Measurements from ENCODE around the gene TRIM32. TPM values are rescaled to one million over a fixed set of nuclear protein-coding genes. Genes with fewer than 3 reads are reported as not detected.

TRIM32 gene
- polyA plus RNA-seq, 1 of the 3 experiments (the other 2 are of a cell fraction) = 10.2 TPM

GRCh38 chr9:116704470-116704869, 17.4 kb downstream of the TRIM32 start:
- Histone ChIP-seq H3K9me2 (no peaks in the 10 kb centered on the region), H3K27me3 (ENCODE audit: insufficient read depth) (no peaks in the 10 kb centered on the region), H2AFZ (ENCODE audit: low read depth) (no peak overlapping the region), H3F3A (replicated peaks; ENCODE audit: insufficient read depth) (no peaks in the 10 kb centered on the region), H3K4me3 (ENCODE audit: low read depth in 2 of 2, low read length in 1 of 2) (no peak overlapping the region), H3K4me2 (no peak overlapping the region), H3K36me3 (replicated peaks in 1 of 2; ENCODE audit: control insufficient read depth in 1 of 2, insufficient read depth in 2 of 2, low read length in 1 of 2) (peaks cover 27 to 35% of the 10 kb centered on the region in 2 experiments), H4K20me1 (ENCODE audit: insufficient read depth) (no peaks in the 10 kb centered on the region; the same call in 1 of the 2 replicates), H3K4me1 (ENCODE audit: control insufficient read depth in 1 of 2, insufficient read depth in 2 of 2, low read depth in 1 of 2, low read length in 1 of 2) (no peaks in the 10 kb centered on the region; a peak in 2 of 4 replicates), H3K27ac (ENCODE audit: low read depth in 2 of 2, low read length in 1 of 2) (no peak overlapping the region), H3K9me3 (no peaks in the 10 kb centered on the region), H3K79me2 (ENCODE audit: insufficient read depth) (peaks cover 17% of the 10 kb centered on the region; the same call in 1 of the 2 replicates), H3K9ac (no peak overlapping the region)
- CTCF ChIA-PET = interaction anchor here (0.6 to 1.9 kb wide), 2 partner anchors 32 to 640 kb away, joined by 3 to 6 read pairs; no protein-coding TSS in a partner anchor
- DNase-seq = no peak
- POLR2A ChIA-PET = interaction anchor here (0.6 kb wide), 1 partner anchor 272 kb away, joined by 3 read pairs; no protein-coding TSS in a partner anchor
- TF ChIP-seq FOXM1 (IDR thresholded peaks at IDR 0.05; ENCODE audit: low read depth) (no peak), NRF1 (IDR thresholded peaks at IDR 0.05; ENCODE audit: low read depth, low read length) (no peak), NFIC (IDR thresholded peaks at IDR 0.05; ENCODE audit: borderline replicate concordance) (no peak), ELF1 (IDR thresholded peaks at IDR 0.05) (no peak), JUND (IDR thresholded peaks at IDR 0.05) (no peak), FOXJ3 (CRISPR knock-in tag; IDR thresholded peaks at IDR 0.05) (no peak), FOSL2 (IDR thresholded peaks at IDR 0.05; ENCODE audit: borderline replicate concordance, low read depth) (no peak), RXRA (IDR thresholded peaks at IDR 0.05; ENCODE audit: borderline replicate concordance, low read depth) (no peak), EP300 (IDR thresholded peaks at IDR 0.05; ENCODE audit: borderline replicate concordance in 1 of 2, low read depth in 1 of 2, low read length in 1 of 2) (no peak), PBX3 (IDR thresholded peaks at IDR 0.05) (no peak), CTCF (IDR thresholded peaks at IDR 0.05) (no peak)
- TF ChIP-seq, protein P1, sequence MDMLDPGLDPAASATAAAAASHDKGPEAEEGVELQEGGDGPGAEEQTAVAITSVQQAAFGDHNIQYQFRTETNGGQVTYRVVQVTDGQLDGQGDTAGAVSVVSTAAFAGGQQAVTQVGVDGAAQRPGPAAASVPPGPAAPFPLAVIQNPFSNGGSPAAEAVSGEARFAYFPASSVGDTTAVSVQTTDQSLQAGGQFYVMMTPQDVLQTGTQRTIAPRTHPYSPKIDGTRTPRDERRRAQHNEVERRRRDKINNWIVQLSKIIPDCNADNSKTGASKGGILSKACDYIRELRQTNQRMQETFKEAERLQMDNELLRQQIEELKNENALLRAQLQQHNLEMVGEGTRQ (IDR thresholded peaks at IDR 0.05; ENCODE audit: borderline replicate concordance, low read depth, low read length) = no peak
- TF ChIP-seq, protein P2, sequence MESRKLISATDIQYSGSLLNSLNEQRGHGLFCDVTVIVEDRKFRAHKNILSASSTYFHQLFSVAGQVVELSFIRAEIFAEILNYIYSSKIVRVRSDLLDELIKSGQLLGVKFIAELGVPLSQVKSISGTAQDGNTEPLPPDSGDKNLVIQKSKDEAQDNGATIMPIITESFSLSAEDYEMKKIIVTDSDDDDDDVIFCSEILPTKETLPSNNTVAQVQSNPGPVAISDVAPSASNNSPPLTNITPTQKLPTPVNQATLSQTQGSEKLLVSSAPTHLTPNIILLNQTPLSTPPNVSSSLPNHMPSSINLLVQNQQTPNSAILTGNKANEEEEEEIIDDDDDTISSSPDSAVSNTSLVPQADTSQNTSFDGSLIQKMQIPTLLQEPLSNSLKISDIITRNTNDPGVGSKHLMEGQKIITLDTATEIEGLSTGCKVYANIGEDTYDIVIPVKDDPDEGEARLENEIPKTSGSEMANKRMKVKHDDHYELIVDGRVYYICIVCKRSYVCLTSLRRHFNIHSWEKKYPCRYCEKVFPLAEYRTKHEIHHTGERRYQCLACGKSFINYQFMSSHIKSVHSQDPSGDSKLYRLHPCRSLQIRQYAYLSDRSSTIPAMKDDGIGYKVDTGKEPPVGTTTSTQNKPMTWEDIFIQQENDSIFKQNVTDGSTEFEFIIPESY (IDR thresholded peaks at IDR 0.05; ENCODE audit: borderline replicate concordance, low read depth) = no peak
- TF ChIP-seq, protein P3, sequence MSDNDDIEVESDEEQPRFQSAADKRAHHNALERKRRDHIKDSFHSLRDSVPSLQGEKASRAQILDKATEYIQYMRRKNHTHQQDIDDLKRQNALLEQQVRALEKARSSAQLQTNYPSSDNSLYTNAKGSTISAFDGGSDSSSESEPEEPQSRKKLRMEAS (IDR thresholded peaks at IDR 0.05; ENCODE audit: low read depth) = no peak
- TF ChIP-seq, protein P4, sequence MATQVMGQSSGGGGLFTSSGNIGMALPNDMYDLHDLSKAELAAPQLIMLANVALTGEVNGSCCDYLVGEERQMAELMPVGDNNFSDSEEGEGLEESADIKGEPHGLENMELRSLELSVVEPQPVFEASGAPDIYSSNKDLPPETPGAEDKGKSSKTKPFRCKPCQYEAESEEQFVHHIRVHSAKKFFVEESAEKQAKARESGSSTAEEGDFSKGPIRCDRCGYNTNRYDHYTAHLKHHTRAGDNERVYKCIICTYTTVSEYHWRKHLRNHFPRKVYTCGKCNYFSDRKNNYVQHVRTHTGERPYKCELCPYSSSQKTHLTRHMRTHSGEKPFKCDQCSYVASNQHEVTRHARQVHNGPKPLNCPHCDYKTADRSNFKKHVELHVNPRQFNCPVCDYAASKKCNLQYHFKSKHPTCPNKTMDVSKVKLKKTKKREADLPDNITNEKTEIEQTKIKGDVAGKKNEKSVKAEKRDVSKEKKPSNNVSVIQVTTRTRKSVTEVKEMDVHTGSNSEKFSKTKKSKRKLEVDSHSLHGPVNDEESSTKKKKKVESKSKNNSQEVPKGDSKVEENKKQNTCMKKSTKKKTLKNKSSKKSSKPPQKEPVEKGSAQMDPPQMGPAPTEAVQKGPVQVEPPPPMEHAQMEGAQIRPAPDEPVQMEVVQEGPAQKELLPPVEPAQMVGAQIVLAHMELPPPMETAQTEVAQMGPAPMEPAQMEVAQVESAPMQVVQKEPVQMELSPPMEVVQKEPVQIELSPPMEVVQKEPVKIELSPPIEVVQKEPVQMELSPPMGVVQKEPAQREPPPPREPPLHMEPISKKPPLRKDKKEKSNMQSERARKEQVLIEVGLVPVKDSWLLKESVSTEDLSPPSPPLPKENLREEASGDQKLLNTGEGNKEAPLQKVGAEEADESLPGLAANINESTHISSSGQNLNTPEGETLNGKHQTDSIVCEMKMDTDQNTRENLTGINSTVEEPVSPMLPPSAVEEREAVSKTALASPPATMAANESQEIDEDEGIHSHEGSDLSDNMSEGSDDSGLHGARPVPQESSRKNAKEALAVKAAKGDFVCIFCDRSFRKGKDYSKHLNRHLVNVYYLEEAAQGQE (IDR thresholded peaks at IDR 0.05; ENCODE audit: low read depth, low read length) = no peak
